Endothelial cell of umbilical vein (primary cell): ENCODE results near the gene MATK.

Source experiments
- CTCF ChIP-seq, 2 donors: IDR thresholded peaks; 1 replicate in 1 of 2; 2 replicates in 1 of 2; pipeline ENCODE4 v1.5.1; 2011; ENCODE audit warnings: low read length in 2 of 2, mild to moderate bottlenecking in 2 of 2, moderate library complexity in 2 of 2, control low read depth in 1 of 2, inconsistent platforms in 1 of 2, low read depth in 1 of 2; ENCODE audit not compliant: insufficient read depth in 1 of 2; ENCODE audit errors: extremely low read depth in 1 of 2
- JUN ChIP-seq: IDR thresholded peaks from 2 replicates; pipeline ENCODE4 v1.6.1; 2011; ENCODE audit warnings: borderline replicate concordance, low read depth; ENCODE audit not compliant: insufficient read length, insufficient read depth
- MYC ChIP-seq: IDR thresholded peaks from one replicate; pipeline ENCODE4 v1.6.1; 2011; ENCODE audit warnings: mild to moderate bottlenecking, low read depth, low read length
- POLR2A ChIP-seq: IDR thresholded peaks from 2 replicates; pipeline ENCODE4 v1.6.1; 2012; ENCODE audit warnings: low read depth, mild to moderate bottlenecking, control low read depth, low read length
- POLR2AphosphoS5 ChIP-seq: IDR thresholded peaks from 2 replicates; pipeline ENCODE4 v1.6.1; 2012; ENCODE audit warnings: low read depth, mild to moderate bottlenecking, control low read depth, low read length, moderate library complexity; ENCODE audit not compliant: insufficient read depth

DNA sequence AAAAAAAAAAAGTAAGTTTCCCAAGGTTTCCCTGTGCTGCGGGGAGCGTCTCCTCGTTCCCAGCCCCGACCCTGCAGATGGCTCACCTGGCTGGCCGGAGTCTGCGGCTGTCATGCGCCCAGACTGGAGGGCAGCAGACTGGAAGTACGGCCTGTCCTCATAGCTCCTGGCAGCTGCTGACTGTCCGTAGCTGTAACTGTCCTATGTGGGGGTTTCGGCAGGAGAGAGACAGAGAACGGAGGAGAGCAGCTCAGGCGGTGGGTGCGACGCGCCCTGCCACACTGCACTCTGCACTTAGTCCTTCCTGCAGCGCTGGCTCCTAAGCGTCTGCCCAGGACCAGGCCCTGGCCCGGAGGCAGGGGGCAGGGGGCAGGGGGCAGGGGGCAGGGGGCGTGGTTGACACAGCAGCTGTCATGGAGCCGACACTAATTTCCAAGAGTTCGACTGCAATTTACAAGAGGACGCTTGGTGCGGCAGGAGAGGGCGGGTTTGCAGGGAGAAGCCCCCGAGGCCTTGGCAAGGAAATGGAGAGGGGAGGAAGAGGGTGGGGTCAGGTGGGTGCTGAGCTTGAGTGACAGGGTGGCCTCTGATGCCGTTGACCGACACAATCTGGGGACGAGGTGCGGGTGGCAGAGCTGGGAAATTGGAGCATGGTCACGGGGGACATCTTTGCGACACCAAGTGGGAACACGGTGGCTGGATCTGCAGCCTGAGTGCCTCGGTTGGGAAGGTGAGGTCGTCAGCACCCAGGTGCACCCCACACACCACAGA, 47.6 kb upstream of the MATK start:
- TF ChIP-seq MYC = no peak
- TF ChIP-seq POLR2AphosphoS5 = no peak
- TF ChIP-seq CTCF (IDR thresholded peaks at IDR 0.05; ENCODE audit: extremely low read depth in 1 of 2, insufficient read depth in 1 of 2, low read depth in 1 of 2, low read length in 2 of 2) = no peak
- no peak for TF ChIP-seq POLR2A
- no peak for TF ChIP-seq JUN
